ENCODE results near the gene MGAT5. TPM values are rescaled to one million over a fixed set of nuclear protein-coding genes. Genes with fewer than 3 reads are reported as not detected.

Gene MGAT5
- total RNA-seq, 2 experiments from 2014 or later, result 36.9 to 42.2 TPM

- ATAC-seq, result no peak
- CTCF ChIA-PET, result interaction anchor here (0.6 to 1.6 kb wide), 5 partner anchors 12 to 546 kb away, joined by 3 read pairs; no protein-coding TSS in a partner anchor
- POLR2A ChIA-PET, result no interaction called here
- Mint-ChIP-seq H3K4me1 (ENCODE audit: low read depth) (no peaks in the 10 kb centered on the region), H3K9me3 (no peaks in the 10 kb centered on the region), H3K27me3 (no peaks in the 10 kb centered on the region), H3K4me3 (no peak overlapping the region), H3K36me3 (ENCODE audit: low read depth) (peaks cover 12% of the 10 kb centered on the region), H3K27ac (no peak overlapping the region)
- intact Hi-C loops (cut with micrococcal nuclease), result no loop called here
- no peak for DNase-seq
- no peak for TF ChIP-seq CTCF (IDR thresholded peaks at IDR 0.05)
These were observed 178.1 kb downstream of the MGAT5 start for GRCh38 chr2:134431838-134432434.

GRCh38 chr2:134432435-134432883, 178.6 kb downstream of the MGAT5 start:
- DNase-seq (no peak), ATAC-seq (no peak)
- peaks cover 10% of the 10 kb centered on the region for H3K36me3 Mint-ChIP-seq (ENCODE audit: low read depth)
- no peaks in the 10 kb centered on the region for H3K9me3 Mint-ChIP-seq
- intact Hi-C loops (cut with micrococcal nuclease), result no loop called here
- no peaks in the 10 kb centered on the region for H3K27me3 Mint-ChIP-seq
- no peak overlapping the region for H3K4me3 Mint-ChIP-seq
- CTCF ChIA-PET, result interaction anchor here (0.6 to 1.0 kb wide), 3 partner anchors 12 to 529 kb away, joined by 3 read pairs; no protein-coding TSS in a partner anchor
- H3K27ac Mint-ChIP-seq, result no peak overlapping the region
- H3K4me1 Mint-ChIP-seq (ENCODE audit: low read depth), result no peaks in the 10 kb centered on the region
- no peak for TF ChIP-seq CTCF (IDR thresholded peaks at IDR 0.05)
- POLR2A ChIA-PET, result no interaction called here

GRCh38 chr2:134433469-134433868, 179.6 kb downstream of the MGAT5 start:
- Mint-ChIP-seq H3K27me3 (no peaks in the 10 kb centered on the region), H3K36me3 (ENCODE audit: low read depth) (peaks cover 8% of the 10 kb centered on the region), H3K27ac (no peak overlapping the region), H3K9me3 (no peaks in the 10 kb centered on the region), H3K4me3 (no peak overlapping the region), H3K4me1 (ENCODE audit: low read depth) (no peaks in the 10 kb centered on the region)
- ATAC-seq (no peak), DNase-seq (no peak)
- intact Hi-C loops (cut with micrococcal nuclease), result no loop called here
- TF ChIP-seq CTCF (IDR thresholded peaks at IDR 0.05), result no peak
- ChIA-PET POLR2A (no interaction called here), CTCF (no interaction called here)

- TF ChIP-seq CTCF (IDR thresholded peaks at IDR 0.05), result no peak
- Mint-ChIP-seq H3K27ac (no peak overlapping the region), H3K36me3 (ENCODE audit: low read depth) (peaks cover 7% of the 10 kb centered on the region), H3K4me3 (no peak overlapping the region), H3K27me3 (no peaks in the 10 kb centered on the region), H3K9me3 (no peaks in the 10 kb centered on the region), H3K4me1 (ENCODE audit: low read depth) (no peaks in the 10 kb centered on the region)
- ATAC-seq (no peak), DNase-seq (no peak)
- intact Hi-C loops (cut with micrococcal nuclease), result no loop called here
- CTCF ChIA-PET, result interaction anchor here (1.6 kb wide), 1 partner anchor 22 kb away, joined by 4 read pairs; no protein-coding TSS in a partner anchor
- POLR2A ChIA-PET, result no interaction called here
These were observed 180.1 kb downstream of the MGAT5 start for GRCh38 chr2:134433979-134434378.

GRCh38 chr2:134435505-134435904, 181.6 kb downstream of the MGAT5 start:
- ATAC-seq (no peak), DNase-seq (no peak)
- intact Hi-C loops (cut with micrococcal nuclease), result no loop called here
- H3K9me3 Mint-ChIP-seq, result no peaks in the 10 kb centered on the region
- peaks cover 6% of the 10 kb centered on the region for H3K36me3 Mint-ChIP-seq (ENCODE audit: low read depth)
- ChIA-PET CTCF (interaction anchor here (1.6 to 2.1 kb wide), 3 partner anchors 16 to 317 kb away, joined by 4 to 9 read pairs (median 9); no protein-coding TSS in a partner anchor), POLR2A (no interaction called here)
- H3K27ac Mint-ChIP-seq, result no peak overlapping the region
- TF ChIP-seq CTCF (IDR thresholded peaks at IDR 0.05), result no peak
- no peaks in the 10 kb centered on the region for H3K27me3 Mint-ChIP-seq
- no peak overlapping the region for H3K4me3 Mint-ChIP-seq
- H3K4me1 Mint-ChIP-seq (ENCODE audit: low read depth), result no peaks in the 10 kb centered on the region
